ENCODE results near the gene EGFL8. TPM values are rescaled to one million over a fixed set of nuclear protein-coding genes. Genes with fewer than 3 reads are reported as not detected.

EGFL8 gene
- total RNA-seq, 4 donors from 2014 or later: 8.9 to 28.1 (median 16.2) TPM

GRCh38 chr6:32195652-32195901 lies 31.2 kb downstream of the EGFL8 start:
- TF ChIP-seq POLR2A (IDR thresholded peaks at IDR 0.05): no peak
- peak; percentile 56 to 82 (median 67) for TF ChIP-seq CTCF (IDR thresholded peaks at IDR 0.05)
- peak overlapping the region; percentile 69 to 80 (median 74) for H3K4me3 ChIP-seq
- H3K27me3 ChIP-seq: no peaks in the 10 kb centered on the region
- H3K9me3 ChIP-seq: no peaks in the 10 kb centered on the region
- DNase-seq: peak; percentile 100
- peak overlapping the region; percentile 94 to 99 (median 98) for H3K27ac ChIP-seq
- H3K36me3 ChIP-seq: no peaks in the 10 kb centered on the region
- peaks cover 3 to 38% (median 8%) of the 10 kb centered on the region in 4 donors for H3K4me1 ChIP-seq

GRCh38 chr6:32195902-32196681 lies 31.7 kb downstream of the EGFL8 start:
- Histone ChIP-seq H3K4me3 (peak overlapping the region; percentile 69 to 80 (median 74)), H3K9me3 (no peaks in the 10 kb centered on the region), H3K4me1 (peaks cover 3 to 33% (median 8%) of the 10 kb centered on the region in 4 donors), H3K27ac (peak overlapping the region; percentile 94 to 99 (median 98)), H3K27me3 (no peaks in the 10 kb centered on the region), H3K36me3 (no peaks in the 10 kb centered on the region)
- TF ChIP-seq POLR2A (IDR thresholded peaks at IDR 0.05) (peak; percentile 98), CTCF (IDR thresholded peaks at IDR 0.05) (no peak)
- DNase-seq: peak; percentile 85 to 94 (median 92)

GRCh38 chr6:32196682-32197616 lies 32.6 kb downstream of the EGFL8 start:
- H3K36me3 ChIP-seq: no peaks in the 10 kb centered on the region
- TF ChIP-seq CTCF (IDR thresholded peaks at IDR 0.05): no peak
- no peak for TF ChIP-seq POLR2A (IDR thresholded peaks at IDR 0.05)
- H3K4me1 ChIP-seq: peaks cover 3 to 24% (median 6%) of the 10 kb centered on the region in 4 donors
- no peaks in the 10 kb centered on the region for H3K27me3 ChIP-seq
- H3K9me3 ChIP-seq: no peaks in the 10 kb centered on the region
- peak overlapping the region; percentile 69 to 80 (median 74) for H3K4me3 ChIP-seq
- DNase-seq: peak in 1 of 3 donors; percentile 65
- peak overlapping the region; percentile 94 to 99 (median 98) for H3K27ac ChIP-seq

- no peak overlapping the region for H3K27ac ChIP-seq
- H3K4me1 ChIP-seq: peaks cover 1 to 17% (median 3%) of the 10 kb centered on the region in 4 donors
- no peak overlapping the region for H3K4me3 ChIP-seq
- no peaks in the 10 kb centered on the region for H3K9me3 ChIP-seq
- no peaks in the 10 kb centered on the region for H3K27me3 ChIP-seq
- H3K36me3 ChIP-seq: no peaks in the 10 kb centered on the region
- no peak for DNase-seq
- TF ChIP-seq CTCF (IDR thresholded peaks at IDR 0.05) (no peak), POLR2A (IDR thresholded peaks at IDR 0.05) (no peak)
Measured at GRCh38 chr6:32198345-32198696, 33.9 kb downstream of the EGFL8 start.

GRCh38 chr6:32198866-32199265 lies 34.5 kb downstream of the EGFL8 start:
- no peak for DNase-seq
- Histone ChIP-seq H3K4me1 (peaks cover 0 to 17% (median 2%) of the 10 kb centered on the region in 4 donors), H3K36me3 (no peaks in the 10 kb centered on the region), H3K4me3 (no peak overlapping the region), H3K27ac (no peak overlapping the region), H3K9me3 (no peaks in the 10 kb centered on the region), H3K27me3 (no peaks in the 10 kb centered on the region)
- TF ChIP-seq CTCF (IDR thresholded peaks at IDR 0.05) (no peak), POLR2A (IDR thresholded peaks at IDR 0.05) (no peak)

All from Peyer's patch (tissue), 4 donors.